SK-N-SH treated with all-trans-retinoic acid at 6 μM for 48 hours (cell line): ENCODE measurements around the gene TMEM208.

Experiments used
- ATAC-seq: fragments of 200-7000 bp; cut with Tn5 transposase; 3 replicates; pipeline ENCODE4 v1.9.1; 2020; ENCODE audit warnings: mild to moderate bottlenecking, moderate library complexity
- ARNTL ChIP-seq: fragments of 450-650 bp; formaldehyde crosslinking; IDR thresholded peaks from 2 replicates; pipeline ENCODE4 v1.5.0; 2020; ENCODE audit warnings: low read depth, mild to moderate bottlenecking, moderate library complexity, borderline replicate concordance
- BACH2 ChIP-seq: fragments of 250-450 bp; sonication (Bioruptor Pico); IDR thresholded peaks from 2 replicates; pipeline ENCODE4 v1.9.0; 2021; ENCODE audit warnings: mild to moderate bottlenecking, borderline replicate concordance
- CSDC2 ChIP-seq: fragments of 250-450 bp; sonication (Bioruptor Pico); IDR thresholded peaks from 2 replicates; pipeline ENCODE4 v1.5.0; 2020; ENCODE audit warnings: mild to moderate bottlenecking, moderate library complexity
- ESRRG ChIP-seq: fragments of 250-450 bp; sonication (Bioruptor Pico); IDR thresholded peaks from 2 replicates; pipeline ENCODE4 v1.6.1; 2021; ENCODE audit warnings: mild to moderate bottlenecking
- GLIS3 ChIP-seq: fragments of 250-450 bp; sonication (Bioruptor Pico); IDR thresholded peaks from 2 replicates; pipeline ENCODE4 v1.5.0; 2020; ENCODE audit warnings: mild to moderate bottlenecking, moderate library complexity
- ISL1 ChIP-seq: fragments of 250-450 bp; sonication (Bioruptor Pico); IDR thresholded peaks from 2 replicates; pipeline ENCODE4 v2.1.2; 2022; ENCODE audit warnings: mild to moderate bottlenecking, moderate library complexity
- OSR1 ChIP-seq: fragments of 250-450 bp; sonication (Bioruptor Pico); IDR thresholded peaks from 2 replicates; pipeline ENCODE4 v1.8.0; 2022; ENCODE audit warnings: moderate library complexity, mild to moderate bottlenecking, inconsistent platforms
- POU6F1 ChIP-seq: fragments of 250-450 bp; sonication (Bioruptor Pico); IDR thresholded peaks from 2 replicates; pipeline ENCODE4 v1.8.0; 2021; ENCODE audit warnings: low read depth, mild to moderate bottlenecking, moderate library complexity, borderline replicate concordance
- PPARA ChIP-seq: fragments of 250-450 bp; sonication (Bioruptor Pico); IDR thresholded peaks from 2 replicates; pipeline ENCODE4 v1.5.0; 2020; ENCODE audit warnings: mild to moderate bottlenecking, borderline replicate concordance
- RARB ChIP-seq: fragments of 250-450 bp; sonication (Bioruptor Pico); IDR thresholded peaks from 2 replicates; pipeline ENCODE4 v1.8.0; 2021; ENCODE audit warnings: mild to moderate bottlenecking, moderate library complexity
- SNAI2 ChIP-seq: fragments of 250-450 bp; sonication (Bioruptor Pico); IDR thresholded peaks from 2 replicates; pipeline ENCODE4 v1.5.0; 2020; ENCODE audit warnings: mild to moderate bottlenecking, moderate library complexity
- TCF4 ChIP-seq: fragments of 250-450 bp; sonication (Bioruptor Pico); IDR thresholded peaks from 2 replicates; pipeline ENCODE4 v1.8.0; 2021; ENCODE audit warnings: mild to moderate bottlenecking, moderate library complexity, borderline replicate concordance
- TOX ChIP-seq: fragments of 250-450 bp; sonication (Bioruptor Pico); IDR thresholded peaks from 2 replicates; pipeline ENCODE4 v1.8.0; 2021; ENCODE audit warnings: mild to moderate bottlenecking, moderate library complexity, borderline replicate concordance
- ZFP3 ChIP-seq: fragments of 250-450 bp; sonication (Bioruptor Pico); IDR thresholded peaks from 2 replicates; pipeline ENCODE4 v1.5.0; 2020; ENCODE audit warnings: mild to moderate bottlenecking, moderate library complexity
- ZNF565 ChIP-seq: fragments of 450-650 bp; formaldehyde crosslinking; conservative IDR thresholded peaks from 2 replicates; pipeline ENCODE4 v1.5.0; 2020; ENCODE audit warnings: low read depth, mild to moderate bottlenecking, moderate library complexity
- ZNF8 ChIP-seq: fragments of 450-650 bp; formaldehyde crosslinking; IDR thresholded peaks from 2 replicates; pipeline ENCODE4 v1.5.0; 2020; ENCODE audit warnings: mild to moderate bottlenecking, moderate library complexity
- TF ChIP-seq, protein P1 (sequence below): fragments of 250-450 bp; sonication (Bioruptor Pico); IDR thresholded peaks from 2 replicates; pipeline ENCODE4 v1.8.0; 2020; ENCODE audit warnings: mild to moderate bottlenecking, moderate library complexity, borderline replicate concordance
- TF ChIP-seq, protein P2 (sequence below): fragments of 250-450 bp; sonication (Bioruptor Pico); IDR thresholded peaks from 2 replicates; pipeline ENCODE4 v1.5.1; 2021; ENCODE audit warnings: mild to moderate bottlenecking, moderate library complexity
- TF ChIP-seq, protein P3 (sequence below): fragments of 250-450 bp; sonication (Bioruptor Pico); IDR thresholded peaks from 2 replicates; pipeline ENCODE4 v1.5.1; 2020; ENCODE audit warnings: low read depth, mild to moderate bottlenecking, moderate library complexity

Gene TMEM208

GRCh38 chr16:67236563-67237395 is 9.8 kb downstream of the TMEM208 start:
- ATAC-seq = peak; percentile 72
- TF ChIP-seq ESRRG (no peak), ZNF8 (no peak), TCF4 (CRISPR knock-in tag) (no peak), TOX (no peak), CSDC2 (CRISPR knock-in tag) (no peak), RARB (CRISPR knock-in tag) (no peak), BACH2 (CRISPR knock-in tag) (no peak), POU6F1 (CRISPR knock-in tag) (no peak), GLIS3 (no peak), ISL1 (CRISPR knock-in tag) (no peak), ZFP3 (CRISPR knock-in tag) (no peak), OSR1 (CRISPR knock-in tag) (no peak), ARNTL (CRISPR knock-in tag) (no peak)
- TF ChIP-seq, protein P1, sequence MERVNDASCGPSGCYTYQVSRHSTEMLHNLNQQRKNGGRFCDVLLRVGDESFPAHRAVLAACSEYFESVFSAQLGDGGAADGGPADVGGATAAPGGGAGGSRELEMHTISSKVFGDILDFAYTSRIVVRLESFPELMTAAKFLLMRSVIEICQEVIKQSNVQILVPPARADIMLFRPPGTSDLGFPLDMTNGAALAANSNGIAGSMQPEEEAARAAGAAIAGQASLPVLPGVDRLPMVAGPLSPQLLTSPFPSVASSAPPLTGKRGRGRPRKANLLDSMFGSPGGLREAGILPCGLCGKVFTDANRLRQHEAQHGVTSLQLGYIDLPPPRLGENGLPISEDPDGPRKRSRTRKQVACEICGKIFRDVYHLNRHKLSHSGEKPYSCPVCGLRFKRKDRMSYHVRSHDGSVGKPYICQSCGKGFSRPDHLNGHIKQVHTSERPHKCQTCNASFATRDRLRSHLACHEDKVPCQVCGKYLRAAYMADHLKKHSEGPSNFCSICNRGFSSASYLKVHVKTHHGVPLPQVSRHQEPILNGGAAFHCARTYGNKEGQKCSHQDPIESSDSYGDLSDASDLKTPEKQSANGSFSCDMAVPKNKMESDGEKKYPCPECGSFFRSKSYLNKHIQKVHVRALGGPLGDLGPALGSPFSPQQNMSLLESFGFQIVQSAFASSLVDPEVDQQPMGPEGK = no peak
- TF ChIP-seq, protein P2, sequence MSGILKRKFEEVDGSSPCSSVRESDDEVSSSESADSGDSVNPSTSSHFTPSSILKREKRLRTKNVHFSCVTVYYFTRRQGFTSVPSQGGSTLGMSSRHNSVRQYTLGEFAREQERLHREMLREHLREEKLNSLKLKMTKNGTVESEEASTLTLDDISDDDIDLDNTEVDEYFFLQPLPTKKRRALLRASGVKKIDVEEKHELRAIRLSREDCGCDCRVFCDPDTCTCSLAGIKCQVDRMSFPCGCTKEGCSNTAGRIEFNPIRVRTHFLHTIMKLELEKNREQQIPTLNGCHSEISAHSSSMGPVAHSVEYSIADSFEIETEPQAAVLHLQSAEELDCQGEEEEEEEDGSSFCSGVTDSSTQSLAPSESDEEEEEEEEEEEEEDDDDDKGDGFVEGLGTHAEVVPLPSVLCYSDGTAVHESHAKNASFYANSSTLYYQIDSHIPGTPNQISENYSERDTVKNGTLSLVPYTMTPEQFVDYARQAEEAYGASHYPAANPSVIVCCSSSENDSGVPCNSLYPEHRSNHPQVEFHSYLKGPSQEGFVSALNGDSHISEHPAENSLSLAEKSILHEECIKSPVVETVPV (CRISPR knock-in tag) = no peak
- TF ChIP-seq, protein P3, sequence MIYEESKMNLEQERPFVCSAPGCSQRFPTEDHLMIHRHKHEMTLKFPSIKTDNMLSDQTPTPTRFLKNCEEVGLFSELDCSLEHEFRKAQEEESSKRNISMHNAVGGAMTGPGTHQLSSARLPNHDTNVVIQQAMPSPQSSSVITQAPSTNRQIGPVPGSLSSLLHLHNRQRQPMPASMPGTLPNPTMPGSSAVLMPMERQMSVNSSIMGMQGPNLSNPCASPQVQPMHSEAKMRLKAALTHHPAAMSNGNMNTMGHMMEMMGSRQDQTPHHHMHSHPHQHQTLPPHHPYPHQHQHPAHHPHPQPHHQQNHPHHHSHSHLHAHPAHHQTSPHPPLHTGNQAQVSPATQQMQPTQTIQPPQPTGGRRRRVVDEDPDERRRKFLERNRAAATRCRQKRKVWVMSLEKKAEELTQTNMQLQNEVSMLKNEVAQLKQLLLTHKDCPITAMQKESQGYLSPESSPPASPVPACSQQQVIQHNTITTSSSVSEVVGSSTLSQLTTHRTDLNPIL (CRISPR knock-in tag) = no peak

DNA sequence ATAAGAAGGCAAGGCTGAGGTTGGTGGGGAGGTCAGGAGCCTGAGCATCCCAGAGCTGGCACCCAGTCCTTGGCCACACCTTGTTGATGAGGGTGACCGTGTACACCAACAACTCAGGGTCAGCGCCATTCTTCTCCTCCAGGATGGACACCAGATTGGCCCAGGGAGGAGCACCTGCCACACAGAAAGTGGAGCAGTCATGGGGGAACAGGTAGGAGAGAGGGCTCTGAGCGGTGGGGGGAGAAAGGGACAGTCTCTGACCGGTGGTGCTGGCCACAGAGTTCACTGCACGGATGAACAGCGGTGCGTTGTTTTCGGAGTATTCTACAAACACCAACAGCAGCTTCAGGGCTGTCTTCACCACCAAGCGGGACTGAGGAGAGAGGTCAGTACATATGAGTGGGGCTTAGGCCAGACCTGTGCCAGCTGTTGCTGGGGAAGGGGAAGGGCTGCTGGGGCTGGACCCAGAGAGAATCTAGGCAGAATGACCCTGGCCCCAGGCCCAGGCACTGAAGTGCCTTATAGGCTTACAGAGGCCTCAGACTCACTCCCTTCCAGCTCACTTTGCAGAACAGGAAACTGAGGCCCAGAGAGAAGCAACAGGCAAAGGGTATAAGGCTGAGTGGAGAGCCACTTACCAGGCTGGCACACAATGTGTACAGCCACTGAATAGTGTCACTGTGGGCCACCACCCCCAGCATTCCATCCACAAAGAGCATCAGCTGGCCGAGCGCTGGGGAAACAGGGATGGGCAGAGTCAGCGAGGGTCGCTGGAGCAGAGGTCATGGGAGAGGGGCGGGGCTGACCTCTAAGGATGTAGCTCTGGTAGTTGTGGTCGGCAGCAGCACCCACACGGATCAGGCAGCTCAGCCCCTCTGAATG is 10.7 kb downstream of the TMEM208 start:
- TF ChIP-seq ZFP3 (CRISPR knock-in tag) = no peak
- TF ChIP-seq ARNTL (CRISPR knock-in tag) = no peak
- TF ChIP-seq ZNF565 = no peak
- TF ChIP-seq, all 23 proteins: peak for 0
- no peak for ATAC-seq

DNA sequence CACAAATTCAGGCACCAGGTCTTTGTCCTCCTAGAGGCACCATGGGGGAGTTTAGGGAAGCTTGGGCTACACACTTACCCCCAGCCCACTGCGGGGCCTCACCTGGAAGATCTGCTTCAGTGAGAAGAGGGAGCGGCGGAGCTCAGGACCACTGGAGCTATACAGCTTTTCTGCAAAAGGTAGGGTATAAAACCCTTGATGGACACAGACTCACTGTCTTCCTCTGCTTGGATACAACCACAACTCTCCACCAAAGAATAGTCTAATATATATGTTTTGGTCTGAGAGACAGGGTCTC is 11.3 kb downstream of the TMEM208 start:
- TF ChIP-seq RARB (CRISPR knock-in tag) (no peak), SNAI2 (CRISPR knock-in tag) (no peak), BACH2 (CRISPR knock-in tag) (no peak), PPARA (CRISPR knock-in tag) (no peak), ESRRG (no peak), ZNF565 (no peak), CSDC2 (CRISPR knock-in tag) (no peak), TCF4 (CRISPR knock-in tag) (no peak), ISL1 (CRISPR knock-in tag) (no peak), GLIS3 (no peak), ARNTL (CRISPR knock-in tag) (no peak), ZFP3 (CRISPR knock-in tag) (no peak), TOX (no peak)
- TF ChIP-seq, protein P2 (CRISPR knock-in tag) = no peak
- TF ChIP-seq, protein P1 = no peak
- ATAC-seq = no peak
